DLD1 (cell line): Measurements from ENCODE around the gene SH2D5.

Experiments used
- in situ Hi-C: cut with HindIII; loops from 2 replicates; pipeline ENCODE4 v1.10.0; 2017; ENCODE audit warnings: low sequenced_read_pairs

Gene SH2D5

GRCh38 chr1:20732588-20733359 is at the start of gene SH2D5:
Gene SH2D5 (minus strand): TSS chr1:20732703. CDS start chr1:20728044, 4,659 bp downstream.
- in situ Hi-C loops, result no loop called here

- in situ Hi-C loops, result no loop called here
Observed at GRCh38 chr1:20775700-20776099, 43.2 kb upstream of the SH2D5 start.

- in situ Hi-C loops, result no loop called here
Observed at GRCh38 chr1:20771780-20772179, 39.3 kb upstream of the SH2D5 start.

GRCh38 chr1:20770314-20771087 is 38.0 kb upstream of the SH2D5 start:
- in situ Hi-C loops, result no loop called here

- in situ Hi-C loops, result no loop called here
Observed at GRCh38 chr1:20767271-20767670, 34.8 kb upstream of the SH2D5 start.

- in situ Hi-C loops, result no loop called here
Observed at GRCh38 chr1:20763417-20763816, 30.9 kb upstream of the SH2D5 start.

- in situ Hi-C loops, result no loop called here
Observed at GRCh38 chr1:20760322-20760721, 27.8 kb upstream of the SH2D5 start.

- in situ Hi-C loops, result no loop called here
Observed at GRCh38 chr1:20753589-20753988, 21.1 kb upstream of the SH2D5 start.

- in situ Hi-C loops, result no loop called here
Observed at GRCh38 chr1:20751462-20751990, 19.0 kb upstream of the SH2D5 start.

GRCh38 chr1:20742671-20743070 is 10.2 kb upstream of the SH2D5 start:
- in situ Hi-C loops, result no loop called here

- in situ Hi-C loops, result no loop called here
Observed at GRCh38 chr1:20740781-20741180, 8.3 kb upstream of the SH2D5 start.

- in situ Hi-C loops, result no loop called here
Observed at GRCh38 chr1:20739225-20739624, 6.7 kb upstream of the SH2D5 start.

GRCh38 chr1:20735581-20736111 is 3.1 kb upstream of the SH2D5 start:
- in situ Hi-C loops, result no loop called here

- in situ Hi-C loops, result no loop called here
Observed at GRCh38 chr1:20733360-20733975, 965 bp upstream of the SH2D5 start.

- in situ Hi-C loops, result no loop called here
Observed at GRCh38 chr1:20732071-20732587, 374 bp downstream of the SH2D5 start.

GRCh38 chr1:20731057-20731991 is 1.2 kb downstream of the SH2D5 start:
- in situ Hi-C loops, result no loop called here

GRCh38 chr1:20730690-20731056 is 1.8 kb downstream of the SH2D5 start:
- in situ Hi-C loops, result no loop called here

GRCh38 chr1:20729990-20730689 is 2.4 kb downstream of the SH2D5 start:
- in situ Hi-C loops, result no loop called here

GRCh38 chr1:20729155-20729931 is 3.2 kb downstream of the SH2D5 start:
- in situ Hi-C loops, result no loop called here
